Neural cell (in vitro differentiated cells): ENCODE data around the gene LATS2.

Experiments
- CTCF ChIP-seq: fragments of 450-650 bp; IDR thresholded peaks from 2 replicates; pipeline ENCODE4 v1.5.1; 2014; ENCODE audit warnings: antibody characterized with exemption, mild to moderate bottlenecking, moderate library complexity; ENCODE audit not compliant: poor library complexity, severe bottlenecking
- POLR2AphosphoS5 ChIP-seq: IDR thresholded peaks from 2 replicates; pipeline ENCODE4 v1.6.1; 2012

- TF ChIP-seq CTCF = no peak
- no peak for TF ChIP-seq POLR2AphosphoS5
These were observed 40.6 kb upstream of the LATS2 start for GRCh38 chr13:21101865-21102576.
